Ovary (tissue), 9 donors: ENCODE data around the gene HAPLN1. TPM values are rescaled to one million over a fixed set of nuclear protein-coding genes. Genes with fewer than 3 reads are reported as not detected.

Experiments used
- DNase-seq, 5 donors: peaks; one replicate each; pipeline ENCODE4 v3.0.0-alpha.2; 2019 to 2020
- H3K27ac ChIP-seq, 2 donors: fragments of 200-600 bp; one replicate each; pipeline versions ENCODE4 v1.5.1 to v1.8.0; 2019 to 2022
- H3K27me3 ChIP-seq: fragments of 200-600 bp; one replicate; pipeline ENCODE4 v1.8.0; 2022
- H3K36me3 ChIP-seq: fragments of 200-600 bp; sonication (generic); one replicate; pipeline ENCODE4 v1.5.1; 2019
- H3K4me1 ChIP-seq: one replicate; pipeline ENCODE4 v1.8.1; 2013; ENCODE audit warnings: mild to moderate bottlenecking, moderate library complexity; ENCODE audit not compliant: insufficient read depth
- H3K4me3 ChIP-seq: fragments of 200-600 bp; sonication (generic); one replicate; pipeline ENCODE4 v1.5.1; 2017
- H3K9me3 ChIP-seq, 2 donors: fragments of 200-600 bp in 1 of 2; sonication (generic) in 1 of 2; one replicate each; pipeline versions ENCODE4 v1.5.1 to v1.8.1; 2013 to 2019; ENCODE audit warnings: mild to moderate bottlenecking in 1 of 2, moderate library complexity in 1 of 2
- CTCF ChIP-seq, 3 donors: fragments of 450-650 bp in 2 of 3; fragments of 200-600 bp in 1 of 3; IDR thresholded peaks; one replicate each; pipeline versions ENCODE4 v1.5.1 to v1.8.0; 2016 to 2022; ENCODE audit warnings: antibody characterized with exemption in 3 of 3, mild to moderate bottlenecking in 1 of 3
- EP300 ChIP-seq: sonication (generic); formaldehyde crosslinking; IDR thresholded peaks from one replicate; pipeline ENCODE4 v1.6.1; 2017; ENCODE audit warnings: antibody characterized with exemption
- POLR2A ChIP-seq: fragments of 450-650 bp; IDR thresholded peaks from one replicate; pipeline ENCODE4 v1.6.1; 2017; ENCODE audit warnings: antibody characterized with exemption, mild to moderate bottlenecking, moderate library complexity
- WGBS, 3 donors: extraction: QIAGEN DNeasy Blood & Tissue Kit in 1 of 3; methylation state at CpG; one replicate each; pipeline versions ENCODE4 v1.1.5 to v1.1.7; 2013 to 2017; 5-methylcytosine and 5-hydroxymethylcytosine counted together
- intact Hi-C, 4 donors: fragments of 100-400 bp; cut with DNase I; formaldehyde crosslinking; loops; one replicate each; pipeline versions ENCODE4 v1.11.0 to v1.15.1; 2022 to 2023
- polyA plus RNA-seq, 2 donors: library from polyadenylated mRNA; stranded (reverse); fragments of 200-250 nt in 1 of 2; fragments of 350-450 nt in 1 of 2; fragmentation: Illumina TruSeq in 1 of 2; extraction: RNeasy Lipid Tissue Mini Kit (QIAGEN cat#74804) in 1 of 2; gene quantifications; one replicate each; pipeline ENCODE4 v1.2.3, GENCODE V29; 2013 to 2014
- total RNA-seq, 7 donors: library from RNA; depleted of rRNA in 2 of 7; stranded (reverse); fragments of >200 nt in 2 of 7; fragmentation: NEBNext Ultra II Directional in 3 of 7; extraction: Animal tissue kit (Norgen Biotek cat#: 25700) in 3 of 7; gene quantifications; one replicate each; pipeline versions ENCODE4 v1.1.0 to v1.2.4, GENCODE V29; 2016 to 2023
- donor health status: DM: no; HTN: no; CAD: no; lungs with moderate emphysema.
- donor health status: DM: no; HTN: no; CAD: no.
- donor health status: Bipolar disorder and iron deficiency.
- donor health status: DM: yes; HTN: yes; CAD: no.
- donor health status: DM: no; HTN: no; CAD: no.
- donor health status: DM: yes; HTN: yes; CAD: no.

HAPLN1 gene
- total and polyA plus RNA-seq, 9 donors: 0.40 to 0.44 TPM; not detected in 7

GRCh38 chr5:83687124-83687619 is 33.5 kb downstream of the HAPLN1 start:
- no peak for DNase-seq
- Histone ChIP-seq H3K27me3 (no peaks in the 10 kb centered on the region), H3K36me3 (no peaks in the 10 kb centered on the region), H3K4me1 (no peaks in the 10 kb centered on the region), H3K27ac (no peak overlapping the region), H3K4me3 (no peak overlapping the region), H3K9me3 (no peaks in the 10 kb centered on the region)
- intact Hi-C loops: no loop called here
- TF ChIP-seq EP300 (no peak), POLR2A (no peak)
- WGBS, 3 donors: 20 to 37% (median 22%) methylated on average over 2 of the region's 2 CpGs

GRCh38 chr5:83686251-83686650 is 34.4 kb downstream of the HAPLN1 start:
- no peaks in the 10 kb centered on the region for H3K4me1 ChIP-seq
- no peak for TF ChIP-seq CTCF (IDR thresholded peaks at IDR 0.05)
- TF ChIP-seq POLR2A: no peak
- TF ChIP-seq EP300: no peak
- no peak for DNase-seq
- no peak overlapping the region for H3K4me3 ChIP-seq
- H3K9me3 ChIP-seq: no peaks in the 10 kb centered on the region
- no peaks in the 10 kb centered on the region for H3K36me3 ChIP-seq
- intact Hi-C loops: no loop called here
- no peaks in the 10 kb centered on the region for H3K27me3 ChIP-seq
- 87 to 99% (median 88%) methylated on average over 2 of the region's 2 CpGs for WGBS, 3 donors
- no peak overlapping the region for H3K27ac ChIP-seq

- H3K9me3 ChIP-seq: no peaks in the 10 kb centered on the region
- no peak overlapping the region for H3K27ac ChIP-seq
- no peak for TF ChIP-seq POLR2A
- no peak for TF ChIP-seq CTCF (IDR thresholded peaks at IDR 0.05)
- no peak for TF ChIP-seq EP300
- WGBS, 3 donors: 50 to 64% (median 56%) methylated on average over 2 of the region's 2 CpGs
- H3K36me3 ChIP-seq: no peaks in the 10 kb centered on the region
- no peak overlapping the region for H3K4me3 ChIP-seq
- intact Hi-C loops: no loop called here
- no peaks in the 10 kb centered on the region for H3K27me3 ChIP-seq
- no peaks in the 10 kb centered on the region for H3K4me1 ChIP-seq
- DNase-seq: no peak
Measured at GRCh38 chr5:83683836-83684235, 36.8 kb downstream of the HAPLN1 start.

- DNase-seq: no peak
- H3K27ac ChIP-seq: no peak overlapping the region
- no peak overlapping the region for H3K4me3 ChIP-seq
- intact Hi-C loops: no loop called here
- H3K27me3 ChIP-seq: no peaks in the 10 kb centered on the region
- TF ChIP-seq POLR2A (no peak), CTCF (IDR thresholded peaks at IDR 0.05) (no peak), EP300 (no peak)
- H3K36me3 ChIP-seq: no peaks in the 10 kb centered on the region
- no peaks in the 10 kb centered on the region for H3K9me3 ChIP-seq
- H3K4me1 ChIP-seq: peaks cover 1% of the 10 kb centered on the region
Measured at GRCh38 chr5:83672646-83673045, 48.0 kb downstream of the HAPLN1 start.

- no peaks in the 10 kb centered on the region for H3K36me3 ChIP-seq
- 16 to 43% (median 17%) methylated on average over 2 of the region's 2 CpGs for WGBS, 3 donors
- intact Hi-C loops: no loop called here
- TF ChIP-seq POLR2A (no peak), CTCF (IDR thresholded peaks at IDR 0.05) (no peak), EP300 (no peak)
- no peak overlapping the region for H3K27ac ChIP-seq
- H3K9me3 ChIP-seq: no peaks in the 10 kb centered on the region
- no peaks in the 10 kb centered on the region for H3K27me3 ChIP-seq
- DNase-seq: no peak
- peaks cover 1% of the 10 kb centered on the region for H3K4me1 ChIP-seq
- H3K4me3 ChIP-seq: no peak overlapping the region
Measured at GRCh38 chr5:83672158-83672557, 48.5 kb downstream of the HAPLN1 start.
